ENCODE data around the gene PRR7. TPM values are rescaled to one million over a fixed set of nuclear protein-coding genes. Genes with fewer than 3 reads are reported as not detected.

PRR7 gene
- total RNA-seq, 1 donor from 2014 or later: 4.4 TPM

DNA sequence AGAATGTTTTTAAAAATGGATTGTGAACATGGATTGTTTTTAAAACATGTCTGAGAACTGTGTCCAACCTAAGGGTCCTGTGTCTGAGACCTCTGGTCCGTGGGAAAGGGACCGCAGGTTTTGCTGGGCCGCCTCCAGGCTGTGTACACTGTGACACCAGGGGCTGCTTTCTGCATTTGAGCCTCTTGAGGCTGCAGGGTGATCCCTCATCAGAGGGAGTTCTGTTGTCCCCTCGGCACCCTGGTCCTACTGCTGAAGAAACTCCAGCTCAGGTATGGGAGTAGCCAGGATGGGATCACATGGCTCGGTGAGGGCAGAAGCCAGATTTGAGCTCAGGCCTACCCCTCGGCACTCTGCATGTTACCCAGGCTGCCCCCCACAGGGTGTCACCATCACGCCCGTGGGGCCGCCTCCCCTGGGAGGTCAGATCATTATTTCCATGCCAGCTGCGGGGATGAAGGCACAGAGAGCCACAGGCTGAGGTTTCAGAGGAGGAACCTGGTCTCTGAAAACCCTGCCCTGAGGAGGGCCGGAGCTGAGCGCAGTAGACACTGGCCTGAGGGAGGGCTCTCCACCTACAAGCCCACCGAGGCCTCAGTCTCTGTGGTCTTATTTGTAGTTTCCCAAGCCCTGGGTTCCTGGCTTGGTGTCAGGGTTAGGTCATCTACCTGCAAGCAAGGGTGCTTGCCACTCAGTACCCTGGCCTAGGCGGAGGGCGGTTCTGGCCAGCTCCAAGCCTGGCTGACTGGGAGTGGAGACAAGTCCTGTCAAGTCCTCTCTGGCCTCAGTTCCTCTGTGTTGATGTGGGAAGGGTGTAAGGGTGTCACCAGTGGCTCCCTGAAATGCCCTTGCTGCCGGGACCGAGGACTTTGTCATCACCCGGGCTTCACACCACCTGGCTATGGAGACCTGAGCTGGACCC lies 2.8 kb downstream of the PRR7 start:
- TF ChIP-seq, protein P1, sequence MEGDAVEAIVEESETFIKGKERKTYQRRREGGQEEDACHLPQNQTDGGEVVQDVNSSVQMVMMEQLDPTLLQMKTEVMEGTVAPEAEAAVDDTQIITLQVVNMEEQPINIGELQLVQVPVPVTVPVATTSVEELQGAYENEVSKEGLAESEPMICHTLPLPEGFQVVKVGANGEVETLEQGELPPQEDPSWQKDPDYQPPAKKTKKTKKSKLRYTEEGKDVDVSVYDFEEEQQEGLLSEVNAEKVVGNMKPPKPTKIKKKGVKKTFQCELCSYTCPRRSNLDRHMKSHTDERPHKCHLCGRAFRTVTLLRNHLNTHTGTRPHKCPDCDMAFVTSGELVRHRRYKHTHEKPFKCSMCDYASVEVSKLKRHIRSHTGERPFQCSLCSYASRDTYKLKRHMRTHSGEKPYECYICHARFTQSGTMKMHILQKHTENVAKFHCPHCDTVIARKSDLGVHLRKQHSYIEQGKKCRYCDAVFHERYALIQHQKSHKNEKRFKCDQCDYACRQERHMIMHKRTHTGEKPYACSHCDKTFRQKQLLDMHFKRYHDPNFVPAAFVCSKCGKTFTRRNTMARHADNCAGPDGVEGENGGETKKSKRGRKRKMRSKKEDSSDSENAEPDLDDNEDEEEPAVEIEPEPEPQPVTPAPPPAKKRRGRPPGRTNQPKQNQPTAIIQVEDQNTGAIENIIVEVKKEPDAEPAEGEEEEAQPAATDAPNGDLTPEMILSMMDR (IDR thresholded peaks at IDR 0.05): no peak
- DNase-seq (ENCODE audit: extremely low spot score, unreplicated experiment): no peak
- Mint-ChIP-seq H3K9me3 (ENCODE audit: unreplicated experiment) (no peaks in the 10 kb centered on the region), H3K4me3 (ENCODE audit: unreplicated experiment) (no peak overlapping the region), H3K27ac (ENCODE audit: unreplicated experiment) (no peak overlapping the region), H3K36me3 (ENCODE audit: unreplicated experiment) (no peaks in the 10 kb centered on the region), H3K27me3 (ENCODE audit: unreplicated experiment) (no peaks in the 10 kb centered on the region), H3K4me1 (ENCODE audit: unreplicated experiment) (peaks cover 24% of the 10 kb centered on the region)

DNA sequence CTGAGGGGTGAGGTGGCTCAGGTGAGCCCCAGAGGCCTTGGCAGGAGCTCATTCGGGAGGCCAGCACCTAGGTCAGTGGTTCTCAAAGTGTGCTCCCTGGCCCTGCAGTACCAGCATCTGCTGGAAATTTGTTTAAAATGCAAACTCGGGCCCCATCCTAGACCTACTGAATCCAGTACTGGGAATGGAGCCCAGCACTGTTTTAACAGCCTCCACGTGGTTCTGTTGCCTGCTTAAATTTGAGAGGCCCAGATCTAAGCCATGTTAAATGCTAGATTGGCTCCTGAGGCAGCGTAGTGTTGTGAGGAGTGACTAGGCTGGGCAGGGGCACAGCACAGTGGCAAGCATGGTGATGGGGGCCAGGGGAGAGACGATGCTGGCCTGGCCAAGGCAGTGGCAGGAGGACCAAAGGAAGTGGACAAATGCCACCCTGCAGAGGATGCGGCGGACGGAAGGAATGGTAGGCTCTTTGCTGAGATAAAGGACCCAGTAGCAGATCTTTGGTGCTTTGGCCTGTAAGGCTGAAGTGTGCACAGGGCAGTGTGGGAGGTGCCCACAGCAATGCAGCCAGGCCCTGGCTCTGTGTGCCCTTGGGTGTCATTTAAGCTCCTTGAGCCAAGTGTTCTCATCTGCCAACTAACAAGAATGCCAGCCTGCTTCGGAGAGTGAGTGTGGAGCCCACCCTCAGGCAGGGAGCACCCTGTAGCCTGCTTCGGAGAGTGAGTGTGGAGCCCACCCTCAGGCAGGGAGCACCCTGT lies 4.2 kb downstream of the PRR7 start:
- H3K27me3 Mint-ChIP-seq (ENCODE audit: unreplicated experiment): no peaks in the 10 kb centered on the region
- TF ChIP-seq, protein P1 (IDR thresholded peaks at IDR 0.05): no peak

DNA sequence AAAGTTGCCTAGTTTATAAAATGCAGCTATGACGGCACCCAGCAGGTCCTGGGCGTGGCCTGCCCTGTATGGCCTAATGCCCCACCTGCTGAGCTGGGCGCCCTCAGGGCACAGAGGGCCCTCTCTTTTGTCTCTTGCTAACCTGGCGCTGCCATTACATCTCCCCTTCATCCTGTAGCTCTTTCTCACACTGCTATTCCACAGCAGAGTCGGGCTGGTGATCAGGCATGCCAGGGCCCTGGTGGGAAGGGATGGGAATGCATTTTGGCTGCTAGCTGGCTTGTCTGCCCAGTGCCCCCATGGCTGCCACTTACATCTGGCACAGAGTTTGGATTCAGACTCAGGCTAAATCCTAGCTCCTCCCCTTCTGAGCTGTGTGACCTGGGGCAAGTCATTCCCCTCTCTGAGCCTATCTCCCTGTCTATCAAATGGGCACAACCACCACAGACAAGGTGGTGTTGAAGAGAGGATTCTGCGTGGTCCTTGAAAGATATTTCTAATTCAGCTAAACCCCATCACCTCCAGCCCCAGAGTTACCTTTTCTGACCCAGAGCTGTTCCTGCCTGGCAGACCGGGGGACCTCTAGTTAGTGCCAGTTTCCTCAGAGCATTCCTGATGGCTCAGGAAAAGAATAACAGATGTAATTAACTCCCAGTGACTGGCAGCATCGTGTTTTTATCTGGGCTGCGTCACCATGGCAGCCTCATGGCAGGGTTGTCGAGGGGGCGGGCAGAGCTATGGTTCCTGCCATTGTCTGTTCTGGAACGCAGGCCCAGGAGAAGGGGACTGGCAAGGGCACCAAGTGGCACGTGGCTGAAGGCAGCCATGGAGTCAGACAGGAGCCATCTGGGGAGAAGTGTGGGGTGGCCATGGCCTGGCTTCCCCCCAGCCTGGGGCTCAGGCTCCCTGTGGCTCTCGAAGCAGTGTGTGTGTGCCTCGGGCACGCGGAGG lies 6.3 kb downstream of the PRR7 start:
- no peaks in the 10 kb centered on the region for H3K27me3 Mint-ChIP-seq (ENCODE audit: unreplicated experiment)
- DNase-seq (ENCODE audit: extremely low spot score, unreplicated experiment): no peak
- H3K27ac Mint-ChIP-seq (ENCODE audit: unreplicated experiment): no peak overlapping the region
- peaks cover 4% of the 10 kb centered on the region for H3K36me3 Mint-ChIP-seq (ENCODE audit: unreplicated experiment)
- TF ChIP-seq, protein P1 (IDR thresholded peaks at IDR 0.05): no peak
- H3K4me3 Mint-ChIP-seq (ENCODE audit: unreplicated experiment): no peak overlapping the region
- H3K4me1 Mint-ChIP-seq (ENCODE audit: unreplicated experiment): peaks cover 24% of the 10 kb centered on the region
- no peaks in the 10 kb centered on the region for H3K9me3 Mint-ChIP-seq (ENCODE audit: unreplicated experiment)

More for the DNA sequence above, 4.2 kb downstream of the PRR7 start:
- no peak overlapping the region for H3K4me3 Mint-ChIP-seq (ENCODE audit: unreplicated experiment)
- peaks cover 20% of the 10 kb centered on the region for H3K4me1 Mint-ChIP-seq (ENCODE audit: unreplicated experiment)
- H3K9me3 Mint-ChIP-seq (ENCODE audit: unreplicated experiment): no peaks in the 10 kb centered on the region
- DNase-seq (ENCODE audit: extremely low spot score, unreplicated experiment): no peak
- H3K36me3 Mint-ChIP-seq (ENCODE audit: unreplicated experiment): no peaks in the 10 kb centered on the region
- no peak overlapping the region for H3K27ac Mint-ChIP-seq (ENCODE audit: unreplicated experiment)

DNA sequence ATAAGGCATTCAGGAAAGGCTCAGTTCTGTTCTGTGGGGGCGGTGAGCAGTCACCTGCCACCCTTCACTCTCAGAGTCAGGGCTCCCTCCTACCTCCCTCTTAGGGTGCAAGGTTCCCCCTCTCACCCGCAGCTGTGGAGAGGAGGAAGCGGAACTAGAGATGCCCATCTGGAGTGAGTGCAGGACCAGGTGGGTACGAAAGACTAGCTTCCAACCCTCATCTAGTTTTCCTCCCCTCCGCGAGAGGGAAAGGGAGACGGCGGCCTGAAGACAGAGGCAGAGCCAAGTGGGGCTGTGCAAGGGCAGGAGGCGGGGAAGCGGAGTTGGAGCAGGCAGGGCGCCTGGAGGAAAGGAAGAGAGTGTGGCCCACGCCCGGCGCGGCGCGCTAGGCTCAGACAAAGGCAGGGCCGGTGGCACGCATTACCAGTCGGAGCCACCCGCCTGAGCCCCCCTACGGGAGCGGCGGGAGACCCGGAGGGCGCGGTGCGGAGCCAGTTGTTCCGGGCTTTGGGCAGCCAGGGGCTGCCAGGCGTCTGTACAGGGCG lies 7.3 kb downstream of the PRR7 start:
- Mint-ChIP-seq H3K27me3 (ENCODE audit: unreplicated experiment) (no peaks in the 10 kb centered on the region), H3K36me3 (ENCODE audit: unreplicated experiment) (peaks cover 4% of the 10 kb centered on the region), H3K4me1 (ENCODE audit: unreplicated experiment) (peaks cover 17% of the 10 kb centered on the region), H3K27ac (ENCODE audit: unreplicated experiment) (peak overlapping the region; percentile 70), H3K9me3 (ENCODE audit: unreplicated experiment) (no peaks in the 10 kb centered on the region), H3K4me3 (ENCODE audit: unreplicated experiment) (peak overlapping the region; percentile 67)
- TF ChIP-seq, protein P1 (IDR thresholded peaks at IDR 0.05): no peak
- DNase-seq (ENCODE audit: extremely low spot score, unreplicated experiment): no peak

Measured in osteocyte (in vitro differentiated cells).